ENCODE results near the gene MYL12B. TPM values are rescaled to one million over a fixed set of nuclear protein-coding genes. Genes with fewer than 3 reads are reported as not detected.
"Not testable (repeated sequence)": the region's sequence is repeated elsewhere in the genome, so short reads cannot be mapped to it uniquely, and the experiment has no call there.

The MYL12B gene
- total RNA-seq, 1 donor from 2014 or later: 187 TPM

DNA sequence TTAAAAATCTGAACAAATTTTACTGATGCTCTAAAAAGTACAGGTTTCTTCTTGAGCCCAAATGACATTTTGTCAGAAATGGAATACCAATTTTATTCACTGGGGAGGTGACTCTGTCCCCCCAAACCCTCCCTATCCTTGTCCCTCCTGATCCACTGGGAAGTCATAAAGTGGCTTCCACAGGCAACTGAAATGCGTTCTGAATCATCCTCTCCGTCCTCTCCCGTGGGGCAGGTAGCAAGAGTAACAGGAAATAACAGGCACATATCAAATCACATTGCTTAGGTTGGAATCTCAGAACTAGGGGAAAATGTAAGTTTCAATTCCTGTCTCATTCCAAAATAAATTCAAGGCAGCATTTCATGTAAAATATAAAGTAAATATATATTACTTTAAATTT is 44.5 kb downstream of the MYL12B start:
- Mint-ChIP-seq H3K36me3 (ENCODE audit: insufficient read depth) (no peaks in the 10 kb centered on the region), H3K9me3 (ENCODE audit: low read depth) (peaks cover under 1% of the 10 kb centered on the region), H3K4me1 (ENCODE audit: low read depth) (no peaks in the 10 kb centered on the region), H3K27ac (no peak overlapping the region), H3K27me3 (peaks cover 3% of the 10 kb centered on the region), H3K4me3 (ENCODE audit: low read depth) (no peak overlapping the region)
- TF ChIP-seq, protein P1, sequence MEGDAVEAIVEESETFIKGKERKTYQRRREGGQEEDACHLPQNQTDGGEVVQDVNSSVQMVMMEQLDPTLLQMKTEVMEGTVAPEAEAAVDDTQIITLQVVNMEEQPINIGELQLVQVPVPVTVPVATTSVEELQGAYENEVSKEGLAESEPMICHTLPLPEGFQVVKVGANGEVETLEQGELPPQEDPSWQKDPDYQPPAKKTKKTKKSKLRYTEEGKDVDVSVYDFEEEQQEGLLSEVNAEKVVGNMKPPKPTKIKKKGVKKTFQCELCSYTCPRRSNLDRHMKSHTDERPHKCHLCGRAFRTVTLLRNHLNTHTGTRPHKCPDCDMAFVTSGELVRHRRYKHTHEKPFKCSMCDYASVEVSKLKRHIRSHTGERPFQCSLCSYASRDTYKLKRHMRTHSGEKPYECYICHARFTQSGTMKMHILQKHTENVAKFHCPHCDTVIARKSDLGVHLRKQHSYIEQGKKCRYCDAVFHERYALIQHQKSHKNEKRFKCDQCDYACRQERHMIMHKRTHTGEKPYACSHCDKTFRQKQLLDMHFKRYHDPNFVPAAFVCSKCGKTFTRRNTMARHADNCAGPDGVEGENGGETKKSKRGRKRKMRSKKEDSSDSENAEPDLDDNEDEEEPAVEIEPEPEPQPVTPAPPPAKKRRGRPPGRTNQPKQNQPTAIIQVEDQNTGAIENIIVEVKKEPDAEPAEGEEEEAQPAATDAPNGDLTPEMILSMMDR (IDR thresholded peaks at IDR 0.05; ENCODE audit: unreplicated experiment): no peak
- DNase-seq (ENCODE audit: low spot score, unreplicated experiment): no peak

DNA sequence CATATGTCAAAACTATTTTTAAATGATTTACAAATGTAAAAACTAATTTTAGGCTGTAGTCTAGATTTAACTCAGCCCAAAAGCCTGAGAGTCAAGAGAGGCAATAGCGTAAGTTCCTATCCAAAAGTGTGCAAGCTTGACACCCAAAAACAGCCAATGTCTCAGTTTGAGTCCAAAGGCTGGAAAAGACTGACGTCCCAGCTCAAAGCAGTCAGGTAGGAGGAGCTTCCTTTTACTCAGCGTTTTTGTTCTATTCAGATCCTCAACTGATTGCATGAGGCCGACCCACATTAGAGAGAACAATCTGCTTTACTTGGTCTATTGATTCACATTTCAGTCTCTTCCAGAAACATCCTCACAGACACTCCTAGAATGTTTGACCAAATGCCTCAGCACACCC is 51.8 kb downstream of the MYL12B start:
- TF ChIP-seq, protein P1 (IDR thresholded peaks at IDR 0.05; ENCODE audit: unreplicated experiment): no peak
- DNase-seq (ENCODE audit: low spot score, unreplicated experiment): no peak
- Mint-ChIP-seq H3K36me3 (ENCODE audit: insufficient read depth) (no peaks in the 10 kb centered on the region), H3K4me1 (ENCODE audit: low read depth) (no peaks in the 10 kb centered on the region), H3K27me3 (no peaks in the 10 kb centered on the region), H3K9me3 (ENCODE audit: low read depth) (peaks cover 3% of the 10 kb centered on the region), H3K27ac (no peak overlapping the region), H3K4me3 (ENCODE audit: low read depth) (no peak overlapping the region)

DNA sequence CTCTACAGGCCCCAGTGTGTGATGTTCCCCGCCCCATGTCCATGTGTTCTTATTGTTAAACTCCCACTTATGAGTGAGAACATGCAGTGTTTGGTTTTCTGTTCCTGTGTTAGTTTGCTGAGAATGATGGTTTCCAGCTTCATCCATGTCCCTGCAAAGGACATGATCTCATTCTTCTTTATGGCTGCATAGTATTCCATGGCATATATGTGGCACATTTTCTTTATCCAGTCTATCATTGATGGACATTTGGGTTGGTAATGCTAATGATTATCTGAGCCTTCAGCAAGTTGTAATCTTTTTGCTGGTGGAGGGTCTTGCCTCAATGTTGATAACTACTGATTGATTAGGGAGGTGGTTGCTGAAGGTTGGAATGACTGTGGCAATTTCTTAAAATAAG is 53.4 kb downstream of the MYL12B start:
- not testable (repeated sequence) for H3K27ac Mint-ChIP-seq; H3K4me3 Mint-ChIP-seq (ENCODE audit: low read depth); H3K27me3 Mint-ChIP-seq; H3K36me3 Mint-ChIP-seq (ENCODE audit: insufficient read depth); H3K9me3 Mint-ChIP-seq (ENCODE audit: low read depth); DNase-seq (ENCODE audit: low spot score, unreplicated experiment); H3K4me1 Mint-ChIP-seq (ENCODE audit: low read depth)

DNA sequence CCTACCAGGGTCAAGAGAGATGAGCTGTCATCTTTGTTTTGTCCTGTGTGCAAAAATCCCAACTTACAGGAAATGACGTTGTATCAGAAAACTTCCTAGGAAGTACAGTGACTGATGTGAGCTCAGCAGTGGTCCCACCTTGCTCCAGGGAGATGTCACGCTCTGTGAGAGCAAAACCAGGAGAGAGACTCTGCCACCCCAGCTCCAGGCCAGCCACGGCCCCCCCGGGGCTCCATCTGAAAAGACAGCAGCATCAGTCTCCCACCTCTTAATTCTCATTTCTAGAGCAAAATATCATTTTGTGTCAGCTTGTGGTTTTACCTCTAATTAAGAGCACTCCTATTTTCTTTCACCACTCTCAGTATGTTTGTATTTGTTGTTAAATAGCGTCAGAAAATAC is 57.5 kb downstream of the MYL12B start:
- H3K36me3 Mint-ChIP-seq (ENCODE audit: insufficient read depth): no peaks in the 10 kb centered on the region
- no peak for DNase-seq (ENCODE audit: low spot score, unreplicated experiment)
- H3K27me3 Mint-ChIP-seq: no peaks in the 10 kb centered on the region
- TF ChIP-seq, protein P1 (IDR thresholded peaks at IDR 0.05; ENCODE audit: unreplicated experiment): no peak
- no peak overlapping the region for H3K27ac Mint-ChIP-seq
- H3K9me3 Mint-ChIP-seq (ENCODE audit: low read depth): peaks cover 3% of the 10 kb centered on the region
- H3K4me3 Mint-ChIP-seq (ENCODE audit: low read depth): no peak overlapping the region
- peaks cover 6% of the 10 kb centered on the region for H3K4me1 Mint-ChIP-seq (ENCODE audit: low read depth)

DNA sequence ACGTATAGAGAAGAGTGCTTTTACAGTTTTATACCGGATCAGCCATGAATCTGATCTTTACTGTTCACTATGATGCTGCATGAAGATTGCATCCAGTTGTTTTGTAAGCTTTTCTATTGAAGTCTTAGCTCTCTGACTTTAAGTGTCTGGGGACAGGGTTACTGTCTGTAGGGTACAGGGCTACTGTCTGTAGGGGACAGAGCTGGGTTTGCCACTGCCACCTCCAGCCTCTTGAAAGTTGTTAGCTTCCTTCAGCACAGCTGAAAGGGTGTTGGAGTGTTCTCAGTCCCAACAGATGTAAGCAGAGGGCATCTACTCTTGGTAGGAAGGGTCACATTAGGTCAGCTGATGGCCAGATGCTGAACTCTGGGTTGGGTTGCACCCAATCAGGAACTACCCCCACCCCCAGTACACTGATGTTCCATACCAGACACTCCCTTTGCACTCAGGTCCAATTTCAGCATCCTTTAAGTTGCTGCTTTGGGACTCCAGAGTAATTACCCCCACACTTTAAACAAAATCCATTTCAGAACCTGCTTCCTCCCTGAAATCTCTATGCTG is 58.0 kb downstream of the MYL12B start:
- no peak overlapping the region for H3K27ac Mint-ChIP-seq

More for the DNA sequence above, 58.0 kb downstream of the MYL12B start:
- no peaks in the 10 kb centered on the region for H3K27me3 Mint-ChIP-seq
- TF ChIP-seq, protein P1 (IDR thresholded peaks at IDR 0.05; ENCODE audit: unreplicated experiment): no peak
- peaks cover 6% of the 10 kb centered on the region for H3K4me1 Mint-ChIP-seq (ENCODE audit: low read depth)
- H3K9me3 Mint-ChIP-seq (ENCODE audit: low read depth): peaks cover 3% of the 10 kb centered on the region
- no peak overlapping the region for H3K4me3 Mint-ChIP-seq (ENCODE audit: low read depth)
- no peaks in the 10 kb centered on the region for H3K36me3 Mint-ChIP-seq (ENCODE audit: insufficient read depth)
- no peak for DNase-seq (ENCODE audit: low spot score, unreplicated experiment)
